GM12878 (cell line): ENCODE results near the gene OR11A1. TPM values are rescaled to one million over a fixed set of nuclear protein-coding genes. Genes with fewer than 3 reads are reported as not detected.

Experiments
- ATAC-seq: fragments of 200-7000 bp; cut with Tn5 transposase; 3 replicates; pipeline ENCODE4 v1.9.1; 2020; ENCODE audit warnings: mild to moderate bottlenecking, moderate library complexity
- BruUV-seq: library from RNA; stranded (reverse); fragments of 400-500 nt; replicated peaks from 2 replicates; lab custom pipeline; 2021; lab: Mats Ljungman, UMichigan
- CTCF ChIA-PET: fragments of 300-600 bp; sonication (Branson Sonifier 250); formaldehyde crosslinking; extraction: SDS; loops from one replicate; lab custom pipeline; 2021; ENCODE audit warnings: inconsistent platforms; lab: Yijun Ruan, JAX
- POLR2A ChIA-PET: fragments of 350-600 bp; formaldehyde crosslinking; extraction: SDS; loops from one replicate; lab custom pipeline; 2021; ENCODE audit warnings: inconsistent platforms; lab: Charles Lee
- RAD21 ChIA-PET: fragments of 300-600 bp; sonication (Branson Sonifier 250); formaldehyde crosslinking; loops from one replicate; lab custom pipeline; 2023; ENCODE audit warnings: antibody characterized with exemption; ENCODE audit not compliant: unreplicated experiment; lab: Charles Lee
- SMC1A ChIA-PET: fragments of 300-600 bp; sonication (Branson Sonifier 250); formaldehyde crosslinking; loops from one replicate; lab custom pipeline; 2023; ENCODE audit not compliant: unreplicated experiment, uncharacterized antibody; lab: Charles Lee
- DNase-seq: peaks from one replicate; pipeline ENCODE4 v3.0.0-alpha.2; 2011; ENCODE audit warnings: low read depth, low spot score
- FAIRE-seq: peaks from 3 replicates; lab custom pipeline; 2011; peaks lifted over from hg19 to GRCh38; lab: Jason Lieb, UNC
- H2AFZ ChIP-seq: 2 replicates; pipeline ENCODE4 v1.6.0; 2011; ENCODE audit warnings: low read depth, low read length, control low read depth; ENCODE audit not compliant: control insufficient read depth
- H3K27ac ChIP-seq: 2 replicates; pipeline ENCODE4 v1.5.1; 2011; ENCODE audit warnings: control low read depth; ENCODE audit not compliant: control insufficient read depth, insufficient read depth
- H3K27me3 ChIP-seq, 2 experiments: replicated peaks in 1 of 2; 2 replicates each; pipeline versions ENCODE4 v1.6.0 to v1.6.1; 2011; ENCODE audit warnings: low read length in 1 of 2; ENCODE audit not compliant: control insufficient read depth in 2 of 2, insufficient read depth in 2 of 2
- H3K36me3 ChIP-seq, 2 experiments: 2 replicates each; pipeline ENCODE4 v1.5.1; 2011; ENCODE audit warnings: low read length in 1 of 2; ENCODE audit not compliant: control insufficient read depth in 2 of 2, insufficient read depth in 2 of 2
- H3K4me1 ChIP-seq: 2 replicates; pipeline ENCODE4 v1.6.1; 2011; ENCODE audit warnings: mild to moderate bottlenecking, low read length, moderate library complexity, mixed read lengths; ENCODE audit not compliant: control insufficient read depth, insufficient read depth
- H3K4me2 ChIP-seq: 2 replicates; pipeline ENCODE4 v1.6.0; 2011; ENCODE audit warnings: control low read depth; ENCODE audit not compliant: control insufficient read depth, insufficient read depth
- H3K4me3 ChIP-seq: fragments of 200-600 bp; sonication (generic); 2 replicates; pipeline ENCODE4 v1.5.1; 2016
- H3K79me2 ChIP-seq: 2 replicates; pipeline ENCODE4 v1.6.0; 2011; ENCODE audit warnings: low read length; ENCODE audit not compliant: control insufficient read depth, insufficient read depth
- H3K9ac ChIP-seq: 2 replicates; pipeline ENCODE4 v1.8.0; 2011; ENCODE audit warnings: low read length, control low read depth, mixed read lengths; ENCODE audit not compliant: control insufficient read depth, insufficient read depth
- H3K9me3 ChIP-seq: replicated peaks from 3 replicates; pipeline ENCODE4 v1.5.1; 2011; ENCODE audit warnings: mild to moderate bottlenecking, low read length; ENCODE audit not compliant: control insufficient read depth, insufficient read depth
- H4K20me1 ChIP-seq: 2 replicates; pipeline ENCODE4 v1.6.0; 2011; ENCODE audit not compliant: control insufficient read depth, insufficient read depth
- ASH2L ChIP-seq: fragments of 300-600, 200-600 bp; sonication (generic); IDR thresholded peaks from 2 replicates; pipeline ENCODE4 v1.6.1; 2017; ENCODE audit warnings: low read depth, mild to moderate bottlenecking, borderline replicate concordance
- BACH1 ChIP-seq: fragments of 450-650 bp; IDR thresholded peaks from 2 replicates; pipeline ENCODE4 v1.6.1; 2017; ENCODE audit warnings: mild to moderate bottlenecking, borderline replicate concordance
- BRCA1 ChIP-seq: IDR thresholded peaks from 2 replicates; pipeline ENCODE4 v1.6.1; 2011; ENCODE audit warnings: low read depth, low read length, improper control_type of control experiment
- CBX5 ChIP-seq: sonication (generic); IDR thresholded peaks from 2 replicates; pipeline ENCODE4 v1.6.1; 2016; ENCODE audit warnings: low read depth, moderate library complexity, mild to moderate bottlenecking, inconsistent platforms
- DPF2 ChIP-seq: fragments of 450-650 bp; IDR thresholded peaks from 2 replicates; pipeline ENCODE4 v1.6.1; 2017; ENCODE audit warnings: mild to moderate bottlenecking
- E4F1 ChIP-seq: fragments of 450-650 bp; IDR thresholded peaks from 2 replicates; pipeline ENCODE4 v1.6.1; 2018; ENCODE audit warnings: borderline replicate concordance, mild to moderate bottlenecking; ENCODE audit not compliant: partially characterized antibody
- EED ChIP-seq: sonication (generic); IDR thresholded peaks from 2 replicates; pipeline ENCODE4 v1.6.1; 2016; ENCODE audit warnings: antibody characterized with exemption, low read depth
- HDAC2 ChIP-seq: fragments of 200-600 bp; sonication (generic); IDR thresholded peaks from 2 replicates; pipeline ENCODE4 v1.6.1; 2017
- MYC ChIP-seq: IDR thresholded peaks from 2 replicates; pipeline ENCODE4 v1.6.1; 2011; ENCODE audit warnings: mild to moderate bottlenecking, low read length, moderate library complexity, inconsistent platforms; ENCODE audit not compliant: insufficient read depth, insufficient replicate concordance, insufficient read length, severe bottlenecking
- NKRF ChIP-seq: fragments of 450-650 bp; conservative IDR thresholded peaks from 2 replicates; pipeline ENCODE4 v1.6.1; 2017; ENCODE audit warnings: mild to moderate bottlenecking, moderate library complexity
- PAX5 ChIP-seq: IDR thresholded peaks from 2 replicates; pipeline ENCODE4 v1.6.1; 2011; ENCODE audit warnings: low read depth, low read length, borderline replicate concordance
- POLR2A ChIP-seq: IDR thresholded peaks from 2 replicates; pipeline ENCODE4 v1.6.1; 2011; ENCODE audit warnings: low read depth, mild to moderate bottlenecking, low read length
- RAD51 ChIP-seq: fragments of 450-650 bp; IDR thresholded peaks from 2 replicates; pipeline ENCODE4 v1.6.1; 2016; ENCODE audit warnings: moderate library complexity, mild to moderate bottlenecking, inconsistent platforms
- STAT3 ChIP-seq: IDR thresholded peaks from 2 replicates; pipeline ENCODE4 v1.6.1; 2011; ENCODE audit warnings: low read depth, low read length, improper control_type of control experiment
- ZBTB4 ChIP-seq: fragments of 450-650 bp; formaldehyde crosslinking; IDR thresholded peaks from 2 replicates; pipeline ENCODE4 v1.4.0; 2022; ENCODE audit warnings: mild to moderate bottlenecking, moderate library complexity
- in situ Hi-C: fragments of 300-500 bp; cut with MboI; formaldehyde crosslinking; loops from 9 replicates; pipeline ENCODE4 v1.14.3; 2018; ENCODE audit warnings: mixed read lengths
- intact Hi-C: fragments of 100-400 bp; cut with micrococcal nuclease; formaldehyde crosslinking; loops from one replicate; pipeline ENCODE4 v1.14.2; 2022; ENCODE audit not compliant: unreplicated experiment
- polyA plus RNA-seq, 11 experiments: library from polyadenylated mRNA; depleted of rRNA in 4 of 11; unstranded in 6 of 11; stranded (reverse) in 5 of 11; fragments of >200 nt; fragmentation: Nextera tagmentation in 4 of 11; fragmentation: Illumina TruSeq in 1 of 11; extraction: Ambion mirVana in 4 of 11; extraction: Trizol in 1 of 11; gene quantifications; 1 replicate in 1 of 11; 2 replicates in 10 of 11; pipeline versions ENCODE4 v1.2.1 to v1.2.3, GENCODE V29; 2011 to 2016; ENCODE audit warnings: inconsistent platforms in 2 of 11, missing spikeins in 2 of 11, low read depth in 1 of 11
- total RNA-seq, 4 experiments: library from RNA; depleted of rRNA in 3 of 4; stranded (reverse); fragments of >200 nt in 3 of 4; fragmentation: Illumina TruSeq in 1 of 4; extraction: Trizol in 1 of 4; gene quantifications; 2 replicates each; pipeline versions ENCODE4 v1.2.1 to v1.2.3, GENCODE V29; 2013 to 2021
- TF ChIP-seq, protein P1 (sequence below): fragments of 450-650 bp; formaldehyde crosslinking; IDR thresholded peaks from 2 replicates; pipeline ENCODE4 v1.5.0; 2022; ENCODE audit warnings: mild to moderate bottlenecking, missing genetic modification characterization

The OR11A1 gene
- total and polyA plus RNA-seq, 10 of the 15 experiments (the other 5 are each of a cell fraction or from before 2014, with no cell fraction given), result not detected

- Histone ChIP-seq H3K9ac (no peak overlapping the region), H3K4me3 (no peak overlapping the region), H3K9me3 (no peaks in the 10 kb centered on the region), H3K27ac (no peak overlapping the region), H3K27me3 (no peaks in the 10 kb centered on the region; a peak in 1 of 4 replicates), H4K20me1 (no peaks in the 10 kb centered on the region), H3K4me1 (no peaks in the 10 kb centered on the region), H2AFZ (no peak overlapping the region), H3K36me3 (no peaks in the 10 kb centered on the region), H3K79me2 (no peaks in the 10 kb centered on the region), H3K4me2 (no peak overlapping the region)
- CTCF ChIA-PET, result no interaction called here
- POLR2A ChIA-PET, result no interaction called here
- RAD21 ChIA-PET, result no interaction called here
- DNase-seq (no peak), ATAC-seq (no peak), FAIRE-seq (no peak)
- TF ChIP-seq E4F1, result no peak
- no peak for TF ChIP-seq ZBTB4
- TF ChIP-seq HDAC2, result no peak
- TF ChIP-seq ASH2L, result no peak
- TF ChIP-seq CBX5, result no peak
- TF ChIP-seq POLR2A, result no peak
- no peak for TF ChIP-seq PAX5
- TF ChIP-seq, protein P1, sequence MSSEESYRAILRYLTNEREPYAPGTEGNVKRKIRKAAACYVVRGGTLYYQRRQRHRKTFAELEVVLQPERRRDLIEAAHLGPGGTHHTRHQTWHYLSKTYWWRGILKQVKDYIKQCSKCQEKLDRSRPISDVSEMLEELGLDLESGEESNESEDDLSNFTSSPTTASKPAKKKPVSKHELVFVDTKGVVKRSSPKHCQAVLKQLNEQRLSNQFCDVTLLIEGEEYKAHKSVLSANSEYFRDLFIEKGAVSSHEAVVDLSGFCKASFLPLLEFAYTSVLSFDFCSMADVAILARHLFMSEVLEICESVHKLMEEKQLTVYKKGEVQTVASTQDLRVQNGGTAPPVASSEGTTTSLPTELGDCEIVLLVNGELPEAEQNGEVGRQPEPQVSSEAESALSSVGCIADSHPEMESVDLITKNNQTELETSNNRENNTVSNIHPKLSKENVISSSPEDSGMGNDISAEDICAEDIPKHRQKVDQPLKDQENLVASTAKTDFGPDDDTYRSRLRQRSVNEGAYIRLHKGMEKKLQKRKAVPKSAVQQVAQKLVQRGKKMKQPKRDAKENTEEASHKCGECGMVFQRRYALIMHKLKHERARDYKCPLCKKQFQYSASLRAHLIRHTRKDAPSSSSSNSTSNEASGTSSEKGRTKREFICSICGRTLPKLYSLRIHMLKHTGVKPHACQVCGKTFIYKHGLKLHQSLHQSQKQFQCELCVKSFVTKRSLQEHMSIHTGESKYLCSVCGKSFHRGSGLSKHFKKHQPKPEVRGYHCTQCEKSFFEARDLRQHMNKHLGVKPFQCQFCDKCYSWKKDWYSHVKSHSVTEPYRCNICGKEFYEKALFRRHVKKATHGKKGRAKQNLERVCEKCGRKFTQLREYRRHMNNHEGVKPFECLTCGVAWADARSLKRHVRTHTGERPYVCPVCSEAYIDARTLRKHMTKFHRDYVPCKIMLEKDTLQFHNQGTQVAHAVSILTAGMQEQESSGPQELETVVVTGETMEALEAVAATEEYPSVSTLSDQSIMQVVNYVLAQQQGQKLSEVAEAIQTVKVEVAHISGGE (CRISPR knock-in tag), result no peak
- no peak for TF ChIP-seq DPF2
- TF ChIP-seq BRCA1, result no peak
- TF ChIP-seq MYC, result no peak
- TF ChIP-seq BACH1, result no peak
- TF ChIP-seq STAT3, result no peak
- no peak for TF ChIP-seq EED
- no peak for TF ChIP-seq RAD51
- no peak for TF ChIP-seq NKRF
- in situ Hi-C loops (no loop called here), intact Hi-C loops (no loop called here)
- SMC1A ChIA-PET, result no interaction called here
- BruUV-seq, result no TSS peak
Measured at GRCh38 chr6:29488874-29489273, 32.0 kb upstream of the OR11A1 start.
